ENCODE results near the gene ARHGAP1. TPM values are rescaled to one million over a fixed set of nuclear protein-coding genes. Genes with fewer than 3 reads are reported as not detected.

ARHGAP1 gene
- total RNA-seq, 3 donors from 2014 or later = 76.4 to 95.2 (median 90.6) TPM

- no peak overlapping the region for H3K4me3 ChIP-seq
- H3K36me3 ChIP-seq (ENCODE audit: low read depth) = no peaks in the 10 kb centered on the region
- no peak for DNase-seq
- H3K9me3 ChIP-seq = no peaks in the 10 kb centered on the region
- intact Hi-C loops (cut with DNase I, micrococcal nuclease) = no loop called here
- ATAC-seq = no peak
- no peak for TF ChIP-seq CTCF (IDR thresholded peaks at IDR 0.05)
- H3K4me1 ChIP-seq (ENCODE audit: low read depth) = no peaks in the 10 kb centered on the region
Observed at GRCh38 chr11:46639197-46639839, 61.1 kb downstream of the ARHGAP1 start.

- no peaks in the 10 kb centered on the region for H3K9me3 ChIP-seq
- DNase-seq (no peak), ATAC-seq (no peak)
- no peak for TF ChIP-seq CTCF (IDR thresholded peaks at IDR 0.05)
- intact Hi-C loops (cut with DNase I, micrococcal nuclease) = no loop called here
- no peaks in the 10 kb centered on the region for H3K36me3 ChIP-seq (ENCODE audit: low read depth)
- no peaks in the 10 kb centered on the region for H3K4me1 ChIP-seq (ENCODE audit: low read depth)
- H3K4me3 ChIP-seq = no peak overlapping the region
Observed at GRCh38 chr11:46637546-46637945, 62.9 kb downstream of the ARHGAP1 start.

- intact Hi-C loops (cut with DNase I, micrococcal nuclease) = no loop called here
- TF ChIP-seq CTCF (IDR thresholded peaks at IDR 0.05) = no peak
- no peaks in the 10 kb centered on the region for H3K4me1 ChIP-seq (ENCODE audit: low read depth)
- no peak for DNase-seq
- H3K4me3 ChIP-seq = no peak overlapping the region
- H3K36me3 ChIP-seq (ENCODE audit: low read depth) = no peaks in the 10 kb centered on the region
- H3K9me3 ChIP-seq = no peaks in the 10 kb centered on the region
- no peak for ATAC-seq
Observed at GRCh38 chr11:46635557-46636139, 64.8 kb downstream of the ARHGAP1 start.

GRCh38 chr11:46633291-46634217, 66.9 kb downstream of the ARHGAP1 start:
- TF ChIP-seq CTCF (IDR thresholded peaks at IDR 0.05) = no peak
- DNase-seq (no peak), ATAC-seq (no peak)
- Histone ChIP-seq H3K9me3 (no peaks in the 10 kb centered on the region), H3K36me3 (ENCODE audit: low read depth) (no peaks in the 10 kb centered on the region), H3K4me3 (no peak overlapping the region), H3K4me1 (ENCODE audit: low read depth) (no peaks in the 10 kb centered on the region)
- intact Hi-C loops (cut with DNase I, micrococcal nuclease) = no loop called here

GRCh38 chr11:46632502-46632901, 67.9 kb downstream of the ARHGAP1 start:
- no peak for TF ChIP-seq CTCF (IDR thresholded peaks at IDR 0.05)
- no peaks in the 10 kb centered on the region for H3K4me1 ChIP-seq (ENCODE audit: low read depth)
- ATAC-seq = no peak
- intact Hi-C loops (cut with DNase I, micrococcal nuclease) = no loop called here
- H3K36me3 ChIP-seq (ENCODE audit: low read depth) = no peaks in the 10 kb centered on the region
- no peak for DNase-seq
- H3K4me3 ChIP-seq = no peak overlapping the region
- no peaks in the 10 kb centered on the region for H3K9me3 ChIP-seq
